GM18507 (cell line): ENCODE results near the gene TYRO3.
"Not testable (repeated sequence)": the region's sequence is repeated elsewhere in the genome, so short reads cannot be mapped to it uniquely, and the experiment has no call there.

Experiments
- DNase-seq: peaks from one replicate; pipeline ENCODE4 v3.0.0; 2011; ENCODE audit warnings: low read depth; ENCODE audit not compliant: insufficient read length; ENCODE audit errors: extremely low spot score
- FAIRE-seq: peaks from 2 replicates; lab custom pipeline; 2011; peaks lifted over from hg19 to GRCh38; lab: Jason Lieb, UNC

TYRO3 gene

GRCh38 chr15:41569232-41569631 is 10.2 kb downstream of the TYRO3 start:
- not testable (repeated sequence) for DNase-seq, FAIRE-seq

DNA sequence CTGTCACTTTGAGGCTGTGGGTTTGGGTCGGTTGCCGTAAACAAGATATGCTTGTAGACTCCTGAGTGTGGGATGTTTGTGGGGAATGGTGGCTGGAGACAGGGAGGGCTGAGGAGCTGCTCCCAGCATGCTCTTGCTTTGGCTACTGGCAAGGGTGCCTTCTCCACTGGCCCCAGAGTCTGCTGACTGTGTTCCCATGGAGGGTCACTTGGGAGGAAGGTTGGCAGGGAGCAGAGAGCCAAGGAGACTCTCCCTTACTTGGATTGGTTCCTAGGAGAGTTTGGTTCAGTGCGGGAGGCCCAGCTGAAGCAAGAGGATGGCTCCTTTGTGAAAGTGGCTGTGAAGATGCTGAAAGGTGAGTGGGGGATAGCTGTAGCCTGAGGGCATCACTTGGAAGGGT is 11.8 kb downstream of the TYRO3 start:
- FAIRE-seq (no peak), DNase-seq (no peak)

DNA sequence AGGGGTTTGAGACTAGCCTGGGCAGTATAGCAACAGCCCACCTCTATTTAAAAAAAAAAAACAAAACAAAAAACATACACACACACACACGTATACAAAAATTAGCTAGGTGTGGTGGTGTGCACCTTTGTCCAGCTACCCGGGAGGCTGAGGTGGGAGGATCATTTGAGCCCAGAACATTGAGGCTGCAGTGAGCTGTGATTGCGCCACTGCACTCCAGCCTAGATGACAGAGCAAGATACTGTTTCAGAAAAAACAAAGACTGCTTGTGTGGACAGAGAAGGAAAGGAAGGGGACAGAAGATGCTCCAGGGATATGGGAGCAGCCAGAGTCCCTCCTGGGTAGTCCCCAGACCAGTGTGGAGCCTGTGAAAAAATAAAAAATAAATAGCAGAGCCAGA is 12.9 kb downstream of the TYRO3 start:
- no peak for FAIRE-seq
- no peak for DNase-seq

- FAIRE-seq (no peak), DNase-seq (no peak)
Observed at GRCh38 chr15:41572866-41573265, 13.9 kb downstream of the TYRO3 start.

DNA sequence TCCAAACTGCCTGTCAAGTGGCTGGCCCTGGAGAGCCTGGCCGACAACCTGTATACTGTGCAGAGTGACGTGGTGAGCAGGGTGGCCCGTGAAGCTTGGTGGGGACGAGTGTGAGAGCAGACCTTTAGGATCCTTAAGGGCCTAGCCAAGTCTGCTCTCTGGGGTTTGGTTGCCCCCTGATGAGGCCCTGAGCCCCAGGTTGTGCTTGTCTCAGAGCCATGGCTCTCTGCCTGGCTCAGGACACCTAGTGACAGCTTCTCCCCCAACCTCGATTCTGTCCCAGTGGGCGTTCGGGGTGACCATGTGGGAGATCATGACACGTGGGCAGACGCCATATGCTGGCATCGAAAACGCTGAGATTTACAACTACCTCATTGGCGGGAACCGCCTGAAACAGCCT is 14.4 kb downstream of the TYRO3 start:
- FAIRE-seq (no peak), DNase-seq (no peak)

- FAIRE-seq: no peak
- DNase-seq: no peak
Observed at GRCh38 chr15:41574158-41574557, 15.1 kb downstream of the TYRO3 start.

DNA sequence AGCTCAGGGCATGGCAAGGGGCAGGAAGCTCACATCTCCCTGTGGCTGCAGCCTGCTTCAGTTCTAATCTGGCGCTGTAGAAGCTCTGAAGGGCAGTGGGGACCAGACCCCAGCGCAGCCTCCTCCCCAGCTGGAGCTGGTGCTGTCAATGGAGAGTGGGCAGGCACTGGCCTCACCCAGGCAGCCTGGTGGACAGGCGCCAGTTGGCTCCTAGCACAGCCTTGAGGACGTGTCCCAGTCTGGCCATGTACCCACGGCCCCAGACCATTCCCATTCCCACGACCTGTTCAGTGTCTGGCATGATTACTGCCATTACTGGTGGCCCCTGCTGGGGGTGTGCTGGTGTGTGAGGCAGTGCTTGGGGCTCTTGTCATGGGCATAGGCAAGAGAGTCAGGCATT is 16.3 kb downstream of the TYRO3 start:
- no peak for FAIRE-seq

DNA sequence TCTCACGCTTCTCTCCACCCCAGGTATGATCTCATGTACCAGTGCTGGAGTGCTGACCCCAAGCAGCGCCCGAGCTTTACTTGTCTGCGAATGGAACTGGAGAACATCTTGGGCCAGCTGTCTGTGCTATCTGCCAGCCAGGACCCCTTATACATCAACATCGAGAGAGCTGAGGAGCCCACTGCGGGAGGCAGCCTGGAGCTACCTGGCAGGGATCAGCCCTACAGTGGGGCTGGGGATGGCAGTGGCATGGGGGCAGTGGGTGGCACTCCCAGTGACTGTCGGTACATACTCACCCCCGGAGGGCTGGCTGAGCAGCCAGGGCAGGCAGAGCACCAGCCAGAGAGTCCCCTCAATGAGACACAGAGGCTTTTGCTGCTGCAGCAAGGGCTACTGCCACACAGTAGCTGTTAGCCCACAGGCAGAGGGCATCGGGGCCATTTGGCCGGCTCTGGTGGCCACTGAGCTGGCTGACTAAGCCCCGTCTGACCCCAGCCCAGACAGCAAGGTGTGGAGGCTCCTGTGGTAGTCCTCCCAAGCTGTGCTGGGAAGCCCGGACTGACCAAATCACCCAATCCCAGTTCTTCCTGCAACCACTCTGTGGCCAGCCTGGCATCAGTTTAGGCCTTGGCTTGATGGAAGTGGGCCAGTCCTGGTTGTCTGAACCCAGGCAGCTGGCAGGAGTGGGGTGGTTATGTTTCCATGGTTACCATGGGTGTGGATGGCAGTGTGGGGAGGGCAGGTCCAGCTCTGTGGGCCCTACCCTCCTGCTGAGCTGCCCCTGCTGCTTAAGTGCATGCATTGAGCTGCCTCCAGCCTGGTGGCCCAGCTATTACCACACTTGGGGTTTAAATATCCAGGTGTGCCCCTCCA is 19.1 kb downstream of the TYRO3 start:
- FAIRE-seq (no peak), DNase-seq (no peak)

More for the DNA sequence above, 16.3 kb downstream of the TYRO3 start:
- no peak for DNase-seq

DNA sequence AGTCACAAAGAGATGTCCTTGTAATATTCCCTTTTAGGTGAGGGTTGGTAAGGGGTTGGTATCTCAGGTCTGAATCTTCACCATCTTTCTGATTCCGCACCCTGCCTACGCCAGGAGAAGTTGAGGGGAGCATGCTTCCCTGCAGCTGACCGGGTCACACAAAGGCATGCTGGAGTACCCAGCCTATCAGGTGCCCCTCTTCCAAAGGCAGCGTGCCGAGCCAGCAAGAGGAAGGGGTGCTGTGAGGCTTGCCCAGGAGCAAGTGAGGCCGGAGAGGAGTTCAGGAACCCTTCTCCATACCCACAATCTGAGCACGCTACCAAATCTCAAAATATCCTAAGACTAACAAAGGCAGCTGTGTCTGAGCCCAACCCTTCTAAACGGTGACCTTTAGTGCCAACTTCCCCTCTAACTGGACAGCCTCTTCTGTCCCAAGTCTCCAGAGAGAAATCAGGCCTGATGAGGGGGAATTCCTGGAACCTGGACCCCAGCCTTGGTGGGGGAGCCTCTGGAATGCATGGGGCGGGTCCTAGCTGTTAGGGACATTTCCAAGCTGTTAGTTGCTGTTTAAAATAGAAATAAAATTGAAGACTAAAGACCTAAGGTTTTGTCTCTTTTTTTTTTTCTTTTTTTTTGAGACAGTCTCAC is 19.8 kb downstream of the TYRO3 start:
- FAIRE-seq: no peak

DNA sequence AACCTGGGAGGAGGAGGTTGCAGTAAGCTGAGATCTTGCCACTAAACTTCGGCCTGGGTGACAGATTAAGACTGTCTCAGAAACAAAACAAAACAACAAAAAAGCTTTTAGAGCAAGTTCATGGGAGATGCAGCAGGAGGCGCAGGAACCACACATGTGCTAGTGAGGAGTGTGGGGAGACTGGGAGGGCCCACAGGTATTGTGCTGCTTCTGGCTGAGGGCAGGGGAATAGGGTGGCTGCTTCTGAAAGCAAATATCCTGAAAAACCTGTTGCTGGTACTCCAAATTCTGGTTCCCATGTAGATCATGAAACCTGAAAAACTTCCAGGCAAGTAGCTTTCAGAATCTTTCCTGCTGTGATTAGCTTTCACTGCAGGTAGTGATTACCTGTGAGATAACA is 22.1 kb downstream of the TYRO3 start:
- no peak for DNase-seq
- peak; percentile 42 for FAIRE-seq

More for the DNA sequence above, 19.8 kb downstream of the TYRO3 start:
- no peak for DNase-seq

GRCh38 chr15:41583795-41584194 is 24.8 kb downstream of the TYRO3 start:
- no peak for DNase-seq
- no peak for FAIRE-seq

- no peak for FAIRE-seq
- no peak for DNase-seq
Observed at GRCh38 chr15:41584636-41585126, 25.7 kb downstream of the TYRO3 start.

DNA sequence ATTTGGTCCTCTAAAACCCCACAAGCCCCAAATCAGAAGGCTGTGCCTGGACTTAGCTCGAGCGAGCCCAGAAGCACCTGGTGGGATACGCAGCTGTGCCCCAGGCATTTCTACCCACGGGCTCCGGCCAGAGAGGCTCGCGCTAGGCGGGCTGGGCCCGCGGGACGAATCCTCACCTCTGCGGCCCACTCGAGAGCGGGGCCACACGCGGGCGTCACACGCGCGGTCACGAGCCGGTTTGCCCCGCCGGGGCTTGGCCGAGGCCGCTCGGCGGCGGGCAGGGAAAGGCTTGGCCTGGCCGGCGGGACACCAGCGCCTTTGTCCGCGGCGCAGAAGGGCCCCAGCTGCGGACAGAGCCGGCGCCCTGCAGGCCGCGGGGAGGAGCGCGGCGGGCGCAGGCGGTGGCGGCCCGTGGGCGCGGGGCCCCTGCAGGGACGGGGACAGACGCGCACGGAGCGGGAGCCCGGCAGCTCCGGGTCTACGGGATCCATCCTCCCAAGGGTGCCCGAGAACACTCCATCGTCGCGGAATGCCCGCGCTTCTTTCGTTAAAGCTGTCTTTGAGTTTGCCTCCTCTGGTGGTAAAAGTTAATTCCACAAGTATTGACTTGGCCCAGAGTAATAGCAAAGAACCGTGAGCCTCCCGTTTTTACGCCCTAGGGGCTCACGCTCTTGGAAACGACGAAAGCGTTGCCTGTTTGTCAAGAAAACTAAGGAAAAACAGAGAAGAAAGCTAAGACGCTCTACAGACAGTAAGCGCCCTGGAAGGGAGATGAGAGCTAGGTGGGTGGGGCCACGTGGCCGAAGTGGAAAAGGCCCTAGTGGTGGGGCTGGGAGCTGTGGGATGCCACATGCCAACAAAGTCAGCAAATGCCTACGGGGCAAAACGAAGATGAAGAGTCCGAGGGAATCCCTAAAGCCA is 26.4 kb downstream of the TYRO3 start:
- DNase-seq: no peak
- FAIRE-seq: no peak

DNA sequence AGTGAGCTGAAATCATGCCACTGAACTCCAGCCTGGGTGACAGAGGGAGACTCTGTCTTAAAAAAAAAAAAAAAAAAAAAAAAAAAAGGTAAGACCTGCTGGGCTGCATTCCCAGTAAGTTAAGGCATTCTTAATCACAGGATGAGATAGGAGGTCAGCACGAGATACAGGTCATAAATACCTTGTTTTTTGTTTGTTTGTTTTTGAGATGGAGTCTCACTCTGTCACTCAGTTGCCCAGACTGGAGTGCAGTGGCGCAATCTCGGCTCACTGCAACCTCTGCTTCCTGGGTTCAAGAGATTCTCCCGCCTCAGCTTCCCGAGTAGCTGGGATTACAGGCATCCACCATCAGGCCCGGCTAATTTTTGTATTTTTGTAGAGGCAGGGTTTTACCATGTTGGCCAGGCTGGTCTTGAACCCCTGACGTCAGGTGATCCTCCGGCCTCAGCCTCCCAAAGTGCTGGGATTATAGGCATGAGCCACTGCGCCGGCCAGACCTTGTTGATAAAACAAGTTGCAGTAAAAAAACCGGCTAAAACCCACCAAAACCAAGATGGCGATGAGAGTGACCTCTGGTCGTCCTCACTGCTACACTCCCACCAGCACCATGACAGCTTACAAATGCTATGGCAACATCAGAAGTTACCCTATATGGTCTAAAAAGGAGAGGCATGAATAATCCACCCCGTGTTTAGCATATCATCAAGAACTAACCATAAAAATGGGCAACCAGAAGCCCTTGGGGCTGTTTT is 27.7 kb downstream of the TYRO3 start:
- not testable (repeated sequence) for FAIRE-seq

GRCh38 chr15:41589018-41589417 is 30.0 kb downstream of the TYRO3 start:
- not testable (repeated sequence) for FAIRE-seq

More for the DNA sequence above, 27.7 kb downstream of the TYRO3 start:
- DNase-seq: not testable (repeated sequence)

DNA sequence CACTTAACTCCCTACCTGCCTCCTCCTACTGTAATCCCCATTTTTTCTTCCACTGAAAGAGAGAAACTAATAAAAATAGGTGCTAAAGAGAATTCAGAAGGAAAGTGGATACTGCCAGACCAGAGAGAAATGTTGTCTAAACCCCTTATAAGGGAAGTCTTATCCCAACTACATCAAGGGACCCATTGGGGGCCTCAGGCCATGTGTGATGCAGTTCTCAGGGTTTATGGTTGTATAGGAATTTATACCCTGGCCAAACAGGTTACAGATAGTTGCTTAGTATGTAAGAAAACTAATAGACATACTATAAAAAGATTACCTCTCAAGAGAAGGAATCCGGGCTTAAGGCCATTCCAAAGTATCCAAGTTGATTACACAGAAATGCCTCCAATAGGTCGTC is 30.6 kb downstream of the TYRO3 start:
- not testable (repeated sequence) for DNase-seq, FAIRE-seq

More at GRCh38 chr15:41589018-41589417, 30.0 kb downstream of the TYRO3 start:
- not testable (repeated sequence) for DNase-seq

DNA sequence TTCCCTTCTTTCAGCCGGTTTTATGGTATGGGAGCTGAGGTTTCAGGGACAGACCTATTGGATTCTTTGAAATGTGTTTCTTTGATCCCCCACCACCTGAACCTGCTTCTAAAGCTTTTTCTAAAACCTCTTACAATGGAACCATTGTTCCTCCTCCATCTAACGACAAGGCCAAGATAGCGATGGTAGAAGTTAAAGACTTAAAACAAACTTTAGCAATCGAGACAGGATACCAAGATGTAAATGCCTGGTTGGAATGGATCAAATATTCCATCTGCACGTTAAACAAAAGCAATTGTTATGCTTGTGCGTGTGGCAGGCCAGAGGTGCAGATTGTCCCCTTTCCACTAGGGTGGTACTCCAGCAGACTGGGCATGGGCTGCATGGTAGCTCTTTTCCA is 32.2 kb downstream of the TYRO3 start:
- not testable (repeated sequence) for DNase-seq, FAIRE-seq

GRCh38 chr15:41592718-41593117 is 33.7 kb downstream of the TYRO3 start:
- FAIRE-seq, DNase-seq: not testable (repeated sequence)
